GM21529 (cell line): ENCODE results near the gene RARA.
A peak's percentile ranks its signal among the peaks of the same experiment; 100 is the strongest.

Experiments
- ATAC-seq: cut with Tn5 transposase; IDR thresholded peaks from one replicate; pipeline ENCODE4 v1.9.1; 2021; ENCODE audit not compliant: unreplicated experiment

The RARA gene

GRCh38 chr17:40315678-40316570 is 6.9 kb downstream of the RARA start:
- no peak for ATAC-seq

- ATAC-seq: no peak
Measured at GRCh38 chr17:40316571-40317344, 7.8 kb downstream of the RARA start.

- ATAC-seq: no peak
Measured at GRCh38 chr17:40317345-40317873, 8.4 kb downstream of the RARA start.

- ATAC-seq: peak; percentile 61
Measured at GRCh38 chr17:40317880-40318829, 9.2 kb downstream of the RARA start.

- ATAC-seq: no peak
Measured at GRCh38 chr17:40318830-40319391, 9.9 kb downstream of the RARA start.

- no peak for ATAC-seq
Measured at GRCh38 chr17:40319651-40320540, 10.9 kb downstream of the RARA start.

- no peak for ATAC-seq
Measured at GRCh38 chr17:40320756-40321523, 12.0 kb downstream of the RARA start.

GRCh38 chr17:40321524-40321929 is 12.5 kb downstream of the RARA start:
- ATAC-seq: no peak

GRCh38 chr17:40321961-40322357 is 13.0 kb downstream of the RARA start:
- ATAC-seq: no peak

- ATAC-seq: peak; percentile 28
Measured at GRCh38 chr17:40322358-40323315, 13.7 kb downstream of the RARA start.

- no peak for ATAC-seq
Measured at GRCh38 chr17:40323391-40324381, 14.7 kb downstream of the RARA start.

GRCh38 chr17:40325156-40326013 is 16.4 kb downstream of the RARA start:
- ATAC-seq: no peak

GRCh38 chr17:40326014-40326831 is 17.2 kb downstream of the RARA start:
- no peak for ATAC-seq

GRCh38 chr17:40326832-40327199 is 17.8 kb downstream of the RARA start:
- ATAC-seq: no peak
